ENCODE results near the gene KMT2D.

DNA sequence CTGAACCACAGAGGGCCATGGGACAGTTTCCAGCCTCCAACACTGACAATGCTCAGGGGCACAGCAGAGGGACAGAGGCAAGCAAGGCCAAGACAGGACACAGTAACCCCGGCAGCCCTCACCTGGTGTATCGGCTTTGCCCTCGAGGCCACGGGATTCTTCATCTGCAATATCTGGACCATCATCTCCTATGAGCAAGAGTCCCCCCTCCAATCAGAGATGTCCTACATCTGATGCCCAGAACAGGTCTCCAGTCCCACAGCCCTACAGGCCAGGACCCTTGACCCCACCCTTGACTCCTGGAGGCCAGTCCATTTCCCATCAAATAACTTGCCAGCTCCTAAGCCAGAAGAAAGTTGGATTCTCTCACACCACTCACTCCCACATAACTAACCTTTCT, 17.4 kb downstream of the KMT2D start:
- TF ChIP-seq, protein P1, sequence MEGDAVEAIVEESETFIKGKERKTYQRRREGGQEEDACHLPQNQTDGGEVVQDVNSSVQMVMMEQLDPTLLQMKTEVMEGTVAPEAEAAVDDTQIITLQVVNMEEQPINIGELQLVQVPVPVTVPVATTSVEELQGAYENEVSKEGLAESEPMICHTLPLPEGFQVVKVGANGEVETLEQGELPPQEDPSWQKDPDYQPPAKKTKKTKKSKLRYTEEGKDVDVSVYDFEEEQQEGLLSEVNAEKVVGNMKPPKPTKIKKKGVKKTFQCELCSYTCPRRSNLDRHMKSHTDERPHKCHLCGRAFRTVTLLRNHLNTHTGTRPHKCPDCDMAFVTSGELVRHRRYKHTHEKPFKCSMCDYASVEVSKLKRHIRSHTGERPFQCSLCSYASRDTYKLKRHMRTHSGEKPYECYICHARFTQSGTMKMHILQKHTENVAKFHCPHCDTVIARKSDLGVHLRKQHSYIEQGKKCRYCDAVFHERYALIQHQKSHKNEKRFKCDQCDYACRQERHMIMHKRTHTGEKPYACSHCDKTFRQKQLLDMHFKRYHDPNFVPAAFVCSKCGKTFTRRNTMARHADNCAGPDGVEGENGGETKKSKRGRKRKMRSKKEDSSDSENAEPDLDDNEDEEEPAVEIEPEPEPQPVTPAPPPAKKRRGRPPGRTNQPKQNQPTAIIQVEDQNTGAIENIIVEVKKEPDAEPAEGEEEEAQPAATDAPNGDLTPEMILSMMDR (conservative IDR thresholded peaks at IDR 0.05; ENCODE audit: low read depth, low read length): no peak
- TF ChIP-seq EZH2 (IDR thresholded peaks at IDR 0.05; ENCODE audit: low read length, unreplicated experiment): no peak
